Astrocyte (in vitro differentiated cells and primary cell): Measurements from ENCODE around the gene PREX1.
"Not testable (repeated sequence)": the region's sequence is repeated elsewhere in the genome, so short reads cannot be mapped to it uniquely, and the experiment has no call there.

ENCODE experiments used
- EZH2 ChIP-seq: IDR thresholded peaks from 2 replicates; pipeline ENCODE4 v1.6.1; 2012; ENCODE audit warnings: mild to moderate bottlenecking, low read length, inconsistent platforms; ENCODE audit not compliant: insufficient read depth
- TF ChIP-seq, protein P1 (sequence below): IDR thresholded peaks from 2 replicates; pipeline ENCODE4 v1.5.1; 2011; ENCODE audit warnings: low read depth, mild to moderate bottlenecking, inconsistent platforms, low read length, moderate library complexity; ENCODE audit not compliant: insufficient read depth

GRCh38 chr20:48826480-48826879 is 1.3 kb downstream of the PREX1 start:
- TF ChIP-seq, protein P1, sequence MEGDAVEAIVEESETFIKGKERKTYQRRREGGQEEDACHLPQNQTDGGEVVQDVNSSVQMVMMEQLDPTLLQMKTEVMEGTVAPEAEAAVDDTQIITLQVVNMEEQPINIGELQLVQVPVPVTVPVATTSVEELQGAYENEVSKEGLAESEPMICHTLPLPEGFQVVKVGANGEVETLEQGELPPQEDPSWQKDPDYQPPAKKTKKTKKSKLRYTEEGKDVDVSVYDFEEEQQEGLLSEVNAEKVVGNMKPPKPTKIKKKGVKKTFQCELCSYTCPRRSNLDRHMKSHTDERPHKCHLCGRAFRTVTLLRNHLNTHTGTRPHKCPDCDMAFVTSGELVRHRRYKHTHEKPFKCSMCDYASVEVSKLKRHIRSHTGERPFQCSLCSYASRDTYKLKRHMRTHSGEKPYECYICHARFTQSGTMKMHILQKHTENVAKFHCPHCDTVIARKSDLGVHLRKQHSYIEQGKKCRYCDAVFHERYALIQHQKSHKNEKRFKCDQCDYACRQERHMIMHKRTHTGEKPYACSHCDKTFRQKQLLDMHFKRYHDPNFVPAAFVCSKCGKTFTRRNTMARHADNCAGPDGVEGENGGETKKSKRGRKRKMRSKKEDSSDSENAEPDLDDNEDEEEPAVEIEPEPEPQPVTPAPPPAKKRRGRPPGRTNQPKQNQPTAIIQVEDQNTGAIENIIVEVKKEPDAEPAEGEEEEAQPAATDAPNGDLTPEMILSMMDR, result not testable (repeated sequence)
- TF ChIP-seq EZH2, result not testable (repeated sequence)
